HPDE6-E6E7 (cell line): ENCODE results near the gene PCBP3.
"Not testable (repeated sequence)": the region's sequence is repeated elsewhere in the genome, so short reads cannot be mapped to it uniquely, and the experiment has no call there.

Source experiments
- DNase-seq: peaks from one replicate; pipeline ENCODE4 v3.0.0; 2011; ENCODE audit warnings: missing footprints; ENCODE audit errors: extremely low spot score

Gene PCBP3

GRCh38 chr21:45845063-45845769, 201.7 kb downstream of the PCBP3 start:
- no peak for DNase-seq

GRCh38 chr21:45845770-45846090, 202.2 kb downstream of the PCBP3 start:
- no peak for DNase-seq

- no peak for DNase-seq
Observed at GRCh38 chr21:45846373-45847160, 203.0 kb downstream of the PCBP3 start.

- no peak for DNase-seq
Observed at GRCh38 chr21:45847870-45848269, 204.3 kb downstream of the PCBP3 start.

GRCh38 chr21:45848331-45848730, 204.8 kb downstream of the PCBP3 start:
- no peak for DNase-seq

GRCh38 chr21:45848805-45849204, 205.3 kb downstream of the PCBP3 start:
- no peak for DNase-seq

GRCh38 chr21:45849651-45850050, 206.1 kb downstream of the PCBP3 start:
- no peak for DNase-seq

GRCh38 chr21:45850181-45850580, 206.7 kb downstream of the PCBP3 start:
- no peak for DNase-seq

GRCh38 chr21:45852386-45852785, 208.9 kb downstream of the PCBP3 start:
- not testable (repeated sequence) for DNase-seq

GRCh38 chr21:45852886-45853400, 209.4 kb downstream of the PCBP3 start:
- DNase-seq, result no peak

GRCh38 chr21:45853703-45854342, 210.3 kb downstream of the PCBP3 start:
- DNase-seq, result no peak

GRCh38 chr21:45854690-45855247, 211.2 kb downstream of the PCBP3 start:
- no peak for DNase-seq

GRCh38 chr21:45855248-45855811, 211.8 kb downstream of the PCBP3 start:
- DNase-seq, result no peak

- no peak for DNase-seq
Observed at GRCh38 chr21:45856442-45856841, 212.9 kb downstream of the PCBP3 start.

GRCh38 chr21:45856906-45857305, 213.4 kb downstream of the PCBP3 start:
- no peak for DNase-seq

GRCh38 chr21:45857761-45858160, 214.2 kb downstream of the PCBP3 start:
- no peak for DNase-seq

- DNase-seq, result no peak
Observed at GRCh38 chr21:45858180-45858579, 214.7 kb downstream of the PCBP3 start.

GRCh38 chr21:45859041-45859761, 215.7 kb downstream of the PCBP3 start:
- DNase-seq, result no peak

GRCh38 chr21:45859762-45860357, 216.3 kb downstream of the PCBP3 start:
- DNase-seq, result no peak

- no peak for DNase-seq
Observed at GRCh38 chr21:45860493-45861155, 217.1 kb downstream of the PCBP3 start.
